K562 (cell line): Measurements from ENCODE around the gene SARS1.

ENCODE experiments used
- POLR2A ChIP-seq: fragments of 450-650 bp; conservative IDR thresholded peaks from 2 replicates; pipeline ENCODE4 v1.6.1; 2016
- TF ChIP-seq, protein P1 (sequence below): sonication (generic); formaldehyde crosslinking; IDR thresholded peaks from 2 replicates; pipeline ENCODE4 v1.8.1; 2023; ENCODE audit warnings: mild to moderate bottlenecking, missing genetic modification reagents

DNA sequence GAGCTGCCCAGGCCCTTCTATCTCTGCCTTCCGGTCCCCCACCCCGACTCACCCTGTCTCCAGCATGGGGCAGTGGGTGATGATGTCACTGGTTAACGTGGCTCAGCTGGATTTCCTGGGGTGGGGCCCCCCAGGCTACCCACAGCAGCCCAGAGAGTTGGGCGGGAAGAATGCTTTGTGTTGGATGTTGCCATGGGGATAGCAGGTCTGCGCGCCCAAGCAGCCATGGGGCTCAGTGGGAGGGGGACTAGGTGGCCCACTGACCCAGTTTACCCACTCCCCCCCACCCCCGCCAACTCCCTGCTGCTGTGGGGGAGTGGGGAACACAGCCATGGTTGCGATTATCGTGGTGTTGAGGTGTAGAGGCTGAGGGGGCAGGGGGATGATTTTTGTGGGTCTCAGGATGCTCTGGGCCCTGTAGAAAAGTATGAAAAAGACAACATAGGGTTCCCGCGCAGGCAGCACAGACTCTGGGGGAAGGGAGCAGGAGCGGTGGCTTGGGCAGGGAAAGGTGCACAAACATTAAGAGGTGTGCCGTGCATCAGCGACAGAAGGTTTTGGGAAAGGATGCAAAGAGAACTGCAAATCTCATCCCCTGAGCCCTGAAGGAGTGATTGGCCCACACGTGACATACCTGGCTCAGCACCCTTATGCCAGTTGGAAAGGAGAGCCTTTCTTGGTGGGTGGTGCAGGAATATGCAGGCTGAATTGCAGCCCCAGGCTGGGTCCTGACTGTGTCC is 44.1 kb downstream of the SARS1 start:
- no peak for TF ChIP-seq POLR2A
- TF ChIP-seq, protein P1, sequence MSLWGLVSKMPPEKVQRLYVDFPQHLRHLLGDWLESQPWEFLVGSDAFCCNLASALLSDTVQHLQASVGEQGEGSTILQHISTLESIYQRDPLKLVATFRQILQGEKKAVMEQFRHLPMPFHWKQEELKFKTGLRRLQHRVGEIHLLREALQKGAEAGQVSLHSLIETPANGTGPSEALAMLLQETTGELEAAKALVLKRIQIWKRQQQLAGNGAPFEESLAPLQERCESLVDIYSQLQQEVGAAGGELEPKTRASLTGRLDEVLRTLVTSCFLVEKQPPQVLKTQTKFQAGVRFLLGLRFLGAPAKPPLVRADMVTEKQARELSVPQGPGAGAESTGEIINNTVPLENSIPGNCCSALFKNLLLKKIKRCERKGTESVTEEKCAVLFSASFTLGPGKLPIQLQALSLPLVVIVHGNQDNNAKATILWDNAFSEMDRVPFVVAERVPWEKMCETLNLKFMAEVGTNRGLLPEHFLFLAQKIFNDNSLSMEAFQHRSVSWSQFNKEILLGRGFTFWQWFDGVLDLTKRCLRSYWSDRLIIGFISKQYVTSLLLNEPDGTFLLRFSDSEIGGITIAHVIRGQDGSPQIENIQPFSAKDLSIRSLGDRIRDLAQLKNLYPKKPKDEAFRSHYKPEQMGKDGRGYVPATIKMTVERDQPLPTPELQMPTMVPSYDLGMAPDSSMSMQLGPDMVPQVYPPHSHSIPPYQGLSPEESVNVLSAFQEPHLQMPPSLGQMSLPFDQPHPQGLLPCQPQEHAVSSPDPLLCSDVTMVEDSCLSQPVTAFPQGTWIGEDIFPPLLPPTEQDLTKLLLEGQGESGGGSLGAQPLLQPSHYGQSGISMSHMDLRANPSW (CRISPR knock-in tag), result no peak
